Epithelial cell of proximal tubule (primary cell): ENCODE data around the gene ZNF608. TPM values are rescaled to one million over a fixed set of nuclear protein-coding genes. Genes with fewer than 3 reads are reported as not detected.
A peak's percentile ranks its signal among the peaks of the same experiment; 100 is the strongest.

Experiments used
- DNase-seq: peaks from one replicate; pipeline ENCODE4 v3.0.0-alpha.2; 2011; ENCODE audit warnings: low read depth
- H3K4me3 ChIP-seq: 2 replicates; pipeline ENCODE4 v1.5.1; 2011; ENCODE audit warnings: low read depth, mild to moderate bottlenecking, low read length
- total RNA-seq: library from RNA; depleted of rRNA; stranded (reverse); fragments of >200 nt; gene quantifications from 2 replicates; pipeline ENCODE4 v1.2.3, GENCODE V29; 2015
- TF ChIP-seq, protein P1 (sequence below): conservative IDR thresholded peaks from 2 replicates; pipeline ENCODE4 v1.5.1; 2012; ENCODE audit warnings: low read depth, mild to moderate bottlenecking, low read length

The ZNF608 gene, protein sequence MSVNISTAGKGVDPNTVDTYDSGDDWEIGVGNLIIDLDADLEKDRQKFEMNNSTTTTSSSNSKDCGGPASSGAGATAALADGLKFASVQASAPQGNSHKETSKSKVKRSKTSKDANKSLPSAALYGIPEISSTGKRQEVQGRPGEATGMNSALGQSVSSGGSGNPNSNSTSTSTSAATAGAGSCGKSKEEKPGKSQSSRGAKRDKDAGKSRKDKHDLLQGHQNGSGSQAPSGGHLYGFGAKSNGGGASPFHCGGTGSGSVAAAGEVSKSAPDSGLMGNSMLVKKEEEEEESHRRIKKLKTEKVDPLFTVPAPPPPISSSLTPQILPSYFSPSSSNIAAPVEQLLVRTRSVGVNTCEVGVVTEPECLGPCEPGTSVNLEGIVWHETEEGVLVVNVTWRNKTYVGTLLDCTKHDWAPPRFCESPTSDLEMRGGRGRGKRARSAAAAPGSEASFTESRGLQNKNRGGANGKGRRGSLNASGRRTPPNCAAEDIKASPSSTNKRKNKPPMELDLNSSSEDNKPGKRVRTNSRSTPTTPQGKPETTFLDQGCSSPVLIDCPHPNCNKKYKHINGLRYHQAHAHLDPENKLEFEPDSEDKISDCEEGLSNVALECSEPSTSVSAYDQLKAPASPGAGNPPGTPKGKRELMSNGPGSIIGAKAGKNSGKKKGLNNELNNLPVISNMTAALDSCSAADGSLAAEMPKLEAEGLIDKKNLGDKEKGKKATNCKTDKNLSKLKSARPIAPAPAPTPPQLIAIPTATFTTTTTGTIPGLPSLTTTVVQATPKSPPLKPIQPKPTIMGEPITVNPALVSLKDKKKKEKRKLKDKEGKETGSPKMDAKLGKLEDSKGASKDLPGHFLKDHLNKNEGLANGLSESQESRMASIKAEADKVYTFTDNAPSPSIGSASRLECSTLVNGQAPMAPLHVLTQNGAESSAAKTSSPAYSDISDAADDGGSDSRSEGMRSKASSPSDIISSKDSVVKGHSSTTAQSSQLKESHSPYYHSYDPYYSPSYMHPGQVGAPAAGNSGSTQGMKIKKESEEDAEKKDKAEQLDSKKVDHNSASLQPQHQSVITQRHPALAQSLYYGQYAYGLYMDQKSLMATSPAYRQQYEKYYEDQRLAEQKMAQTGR (N-terminal part only)
- total RNA-seq: 37.5 and 38.0 TPM in 2 replicates

DNA sequence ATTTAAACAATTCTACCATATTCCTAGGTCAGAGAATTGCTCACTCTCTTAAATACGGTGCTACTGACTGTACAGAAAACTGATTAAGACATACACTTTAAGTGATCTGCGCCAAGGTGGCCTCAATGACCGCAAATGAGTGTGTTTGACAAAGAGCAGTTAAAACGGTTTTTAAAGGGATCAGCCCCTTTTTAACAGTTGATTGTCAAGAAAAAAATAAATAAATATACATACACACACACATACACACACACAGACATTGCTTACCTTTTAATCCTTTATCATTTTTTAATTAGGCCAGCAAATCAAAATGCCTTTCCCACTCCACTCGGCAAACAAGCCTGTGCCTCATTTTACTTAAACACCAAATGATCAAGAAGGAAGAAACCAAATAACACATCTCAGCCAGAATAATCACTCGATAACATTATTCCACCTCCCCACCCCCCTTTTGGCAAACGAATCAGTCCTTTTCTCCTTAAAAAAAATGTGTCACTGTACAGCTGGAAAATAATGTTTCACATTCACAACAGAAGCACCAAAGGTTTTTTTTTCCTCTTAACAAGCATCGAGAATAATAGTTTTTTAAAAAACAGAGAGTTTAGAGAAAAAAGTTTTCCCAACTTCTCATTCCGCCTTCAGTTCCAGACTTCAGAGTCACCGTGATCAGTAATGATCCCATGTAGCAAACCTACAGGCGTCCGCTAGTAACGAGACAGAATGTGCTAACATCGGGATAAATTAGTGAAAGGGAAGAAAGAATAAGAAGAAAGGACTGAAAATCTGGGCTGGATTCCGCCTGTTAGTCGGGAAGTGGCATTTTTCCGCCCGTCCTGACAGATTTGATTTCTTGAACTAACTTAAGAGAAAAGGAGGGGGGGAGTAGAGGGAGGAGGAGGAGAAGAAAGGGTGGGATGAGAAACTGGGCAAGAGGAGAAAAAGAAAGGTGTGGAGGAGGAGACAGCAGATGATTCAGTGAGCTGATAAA lies at the start of gene ZNF608:
ZNF608 (minus strand) TSS at position 712 of the 988 bp plus-strand sequence. CDS start 1,650 bp downstream, outside the sequence.
- peak within 1 kb of the TSS; percentile 77 for H3K4me3 ChIP-seq
- TF ChIP-seq, protein P1, sequence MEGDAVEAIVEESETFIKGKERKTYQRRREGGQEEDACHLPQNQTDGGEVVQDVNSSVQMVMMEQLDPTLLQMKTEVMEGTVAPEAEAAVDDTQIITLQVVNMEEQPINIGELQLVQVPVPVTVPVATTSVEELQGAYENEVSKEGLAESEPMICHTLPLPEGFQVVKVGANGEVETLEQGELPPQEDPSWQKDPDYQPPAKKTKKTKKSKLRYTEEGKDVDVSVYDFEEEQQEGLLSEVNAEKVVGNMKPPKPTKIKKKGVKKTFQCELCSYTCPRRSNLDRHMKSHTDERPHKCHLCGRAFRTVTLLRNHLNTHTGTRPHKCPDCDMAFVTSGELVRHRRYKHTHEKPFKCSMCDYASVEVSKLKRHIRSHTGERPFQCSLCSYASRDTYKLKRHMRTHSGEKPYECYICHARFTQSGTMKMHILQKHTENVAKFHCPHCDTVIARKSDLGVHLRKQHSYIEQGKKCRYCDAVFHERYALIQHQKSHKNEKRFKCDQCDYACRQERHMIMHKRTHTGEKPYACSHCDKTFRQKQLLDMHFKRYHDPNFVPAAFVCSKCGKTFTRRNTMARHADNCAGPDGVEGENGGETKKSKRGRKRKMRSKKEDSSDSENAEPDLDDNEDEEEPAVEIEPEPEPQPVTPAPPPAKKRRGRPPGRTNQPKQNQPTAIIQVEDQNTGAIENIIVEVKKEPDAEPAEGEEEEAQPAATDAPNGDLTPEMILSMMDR: no peak
- peak; percentile 67 for DNase-seq

DNA sequence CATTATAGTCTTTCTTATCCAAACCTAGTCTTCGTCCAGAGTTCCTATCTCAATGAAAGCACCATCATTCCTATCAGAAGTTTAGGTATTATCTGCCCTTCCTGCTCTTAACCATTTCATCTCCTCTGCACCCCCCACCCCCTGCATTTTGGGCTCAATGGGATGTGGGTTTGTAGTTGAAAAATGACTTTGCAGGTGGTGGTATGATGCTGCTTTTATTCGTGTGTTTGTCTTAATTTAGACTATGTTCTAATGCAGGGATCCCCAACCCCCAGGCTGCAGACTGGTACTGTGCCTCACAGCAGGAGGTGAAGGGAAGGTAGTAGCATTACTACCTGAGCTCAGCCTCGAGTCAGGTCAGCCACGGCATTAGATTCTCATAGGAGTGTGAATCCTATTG lies 49.4 kb upstream of the ZNF608 start:
- H3K4me3 ChIP-seq: no peak overlapping the region
- TF ChIP-seq, protein P1: no peak
- no peak for DNase-seq

DNA sequence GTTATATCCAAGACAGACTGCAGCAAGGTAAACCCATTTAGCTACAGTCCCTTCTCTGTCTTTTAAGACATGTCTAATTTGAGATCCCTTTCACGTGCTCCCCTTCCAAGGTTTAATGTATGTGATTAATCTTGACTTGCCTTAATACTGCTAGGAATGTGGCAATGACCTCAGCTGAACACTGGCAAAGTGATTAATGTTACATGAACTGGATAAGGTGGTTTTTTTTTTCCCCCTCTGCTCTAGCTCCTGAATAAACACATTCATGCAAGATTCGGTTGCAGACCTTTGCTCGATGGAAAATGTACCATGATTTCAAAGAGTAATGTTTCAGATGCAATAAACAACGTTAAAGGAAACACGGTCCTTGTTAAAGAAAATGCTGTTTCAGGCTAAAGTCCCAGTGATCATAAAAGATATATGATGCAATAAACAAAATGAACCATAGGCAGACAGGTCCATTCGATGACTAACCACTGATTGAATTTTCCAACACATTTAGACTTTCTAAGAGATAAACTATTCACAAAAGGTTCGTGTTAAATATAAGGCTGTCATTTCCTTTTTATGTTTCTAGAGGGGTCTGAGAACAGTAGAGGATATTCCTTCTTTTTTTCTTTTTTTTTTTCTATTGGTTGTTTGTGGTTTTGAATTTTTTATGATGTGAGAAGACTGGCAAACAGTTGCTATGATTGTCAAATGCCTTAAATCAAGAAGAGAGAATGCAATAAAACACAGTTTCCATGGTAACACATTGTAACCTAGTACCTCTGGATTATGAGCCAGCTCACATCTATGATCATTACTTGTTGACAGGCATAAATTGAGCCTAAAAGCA lies 44.7 kb upstream of the ZNF608 start:
- TF ChIP-seq, protein P1: no peak
- no peak overlapping the region for H3K4me3 ChIP-seq
- DNase-seq: no peak

DNA sequence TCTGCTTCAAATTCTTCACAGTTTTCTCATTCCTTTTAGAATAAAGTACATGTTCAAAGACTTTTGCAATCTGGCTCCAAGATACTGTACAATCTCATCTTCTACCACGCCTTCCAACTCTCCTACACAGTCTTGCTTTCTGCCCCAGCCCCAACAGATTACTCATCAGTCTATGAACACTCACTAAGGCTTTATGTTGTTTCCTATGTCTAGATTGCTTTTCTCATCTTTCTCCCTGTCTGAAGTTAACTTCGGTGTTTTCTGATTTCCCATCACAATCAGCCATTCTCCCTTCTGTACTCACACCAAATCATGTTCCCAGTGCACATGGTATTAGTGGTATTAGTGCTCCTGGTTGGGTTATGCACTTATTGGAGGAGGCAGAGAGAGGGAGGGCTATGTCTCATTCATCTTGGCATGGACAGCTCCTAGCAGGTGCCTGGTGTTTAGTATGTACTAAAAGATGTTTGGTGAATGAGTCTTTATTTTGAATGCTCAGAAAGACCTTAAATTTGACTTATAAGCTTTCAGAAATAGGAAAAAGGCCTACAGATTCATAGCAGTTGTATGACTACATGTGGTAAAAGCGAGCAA lies 44.0 kb upstream of the ZNF608 start:
- no peak for DNase-seq
- TF ChIP-seq, protein P1: no peak
- no peak overlapping the region for H3K4me3 ChIP-seq

DNA sequence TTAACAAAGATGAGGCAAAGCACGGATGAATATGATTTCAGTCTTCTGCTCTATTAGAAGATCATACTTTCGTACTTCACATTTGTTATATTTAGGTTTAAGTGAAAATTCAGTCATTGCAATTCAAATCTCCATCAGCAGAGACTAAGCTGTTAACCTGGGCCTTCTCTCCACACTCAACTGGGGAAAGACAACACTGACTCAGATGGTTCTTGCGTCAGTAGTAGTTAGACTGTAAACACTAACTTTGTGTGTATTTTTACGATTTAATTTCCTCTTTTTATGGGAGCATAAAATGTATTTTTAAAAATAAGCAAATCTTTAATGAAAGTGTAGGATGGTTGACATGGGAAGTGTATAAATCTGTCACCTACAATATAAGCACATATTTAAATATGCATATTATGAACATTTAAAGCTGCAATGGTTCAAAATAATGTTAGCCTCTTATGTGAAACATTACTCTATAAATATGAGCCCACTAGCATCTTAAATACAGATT lies 42.7 kb upstream of the ZNF608 start:
- TF ChIP-seq, protein P1: no peak
- no peak for DNase-seq
- H3K4me3 ChIP-seq: no peak overlapping the region
